Erythroblast (primary cell): ENCODE results near the gene GNPDA2.
A peak's percentile ranks its signal among the peaks of the same experiment; 100 is the strongest.
"Not testable (repeated sequence)": the region's sequence is repeated elsewhere in the genome, so short reads cannot be mapped to it uniquely, and the experiment has no call there.

Experiments
- DNase-seq, 2 experiments: peaks; one replicate each; lab custom pipeline; 2025; lab: John Stamatoyannopoulos, UW
- GATA1 ChIP-seq: IDR thresholded peaks from 2 replicates; pipeline ENCODE4 v1.6.1; 2011; ENCODE audit warnings: low read depth, mild to moderate bottlenecking, control low read depth, low read length, moderate library complexity
- POLR2A ChIP-seq: IDR thresholded peaks from 2 replicates; pipeline ENCODE4 v1.6.1; 2011; ENCODE audit warnings: mild to moderate bottlenecking, low read length

Gene GNPDA2

DNA sequence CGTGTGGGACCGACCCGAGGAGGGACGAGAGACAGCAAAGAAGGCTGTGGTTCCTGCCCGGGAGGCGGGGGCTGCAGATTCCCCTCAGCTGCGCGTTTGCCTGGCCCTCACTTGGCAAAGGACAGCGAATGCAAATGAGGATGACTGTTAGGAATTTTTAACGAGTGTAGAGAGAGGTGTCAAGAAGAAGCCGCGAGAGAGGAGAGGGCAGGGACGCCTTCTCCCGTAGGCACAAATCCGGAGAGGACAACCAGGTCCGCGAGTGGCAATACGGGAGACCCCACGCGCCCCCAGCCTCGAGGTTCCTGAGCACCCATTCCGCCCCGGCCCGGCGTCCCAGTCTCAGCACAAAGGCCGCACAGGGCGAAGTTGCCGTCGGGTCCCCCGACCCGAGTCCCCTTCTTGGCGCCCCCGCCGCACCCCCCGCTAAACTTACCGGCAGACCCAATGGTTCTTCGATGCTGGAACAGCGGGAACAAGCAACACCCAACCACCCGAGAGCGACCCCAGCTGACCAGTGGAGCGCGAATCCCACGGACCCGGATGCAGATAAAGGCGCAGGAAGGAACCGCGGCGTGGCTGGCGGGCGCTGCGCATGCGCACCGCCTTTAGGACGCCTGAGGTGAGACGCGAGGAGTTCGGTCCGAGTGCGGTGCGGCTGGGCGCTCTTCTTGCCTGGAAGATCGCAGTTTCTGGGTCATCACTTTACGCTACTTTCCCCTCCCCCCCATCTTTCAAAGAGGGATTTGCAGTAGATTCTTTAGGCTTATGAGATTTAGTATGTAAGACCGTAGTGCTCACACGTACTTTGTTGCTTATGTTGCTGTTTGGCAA lies at the start of gene GNPDA2:
TSS of gene GNPDA2 (minus strand) at position 519 of the 834 bp plus-strand sequence. CDS start 4,349 bp downstream, outside the sequence.
- DNase-seq = peak; percentile 93
- TF ChIP-seq GATA1 = no peak
- TF ChIP-seq POLR2A = peak; percentile 83

DNA sequence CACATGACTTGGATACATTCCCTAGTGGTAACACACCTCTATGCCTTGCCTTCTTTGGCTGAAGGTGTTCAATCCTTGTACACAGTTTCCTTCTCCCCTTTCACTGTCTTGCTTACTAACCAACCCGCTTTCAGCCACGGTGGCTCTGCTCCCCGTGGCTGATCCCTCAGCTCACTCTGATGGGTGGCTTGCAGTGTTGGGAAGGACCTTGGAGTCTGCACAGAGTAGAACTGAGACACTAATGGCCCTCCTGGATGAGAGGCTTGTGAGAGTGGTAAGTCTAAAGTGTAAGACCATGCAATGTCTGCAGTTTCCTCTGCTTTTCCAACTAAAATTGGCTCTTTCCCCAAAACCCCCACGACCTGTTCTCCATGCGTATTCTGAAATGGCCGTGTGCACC lies 46.0 kb upstream of the GNPDA2 start:
- TF ChIP-seq GATA1 (no peak), POLR2A (no peak)
- DNase-seq = no peak

DNA sequence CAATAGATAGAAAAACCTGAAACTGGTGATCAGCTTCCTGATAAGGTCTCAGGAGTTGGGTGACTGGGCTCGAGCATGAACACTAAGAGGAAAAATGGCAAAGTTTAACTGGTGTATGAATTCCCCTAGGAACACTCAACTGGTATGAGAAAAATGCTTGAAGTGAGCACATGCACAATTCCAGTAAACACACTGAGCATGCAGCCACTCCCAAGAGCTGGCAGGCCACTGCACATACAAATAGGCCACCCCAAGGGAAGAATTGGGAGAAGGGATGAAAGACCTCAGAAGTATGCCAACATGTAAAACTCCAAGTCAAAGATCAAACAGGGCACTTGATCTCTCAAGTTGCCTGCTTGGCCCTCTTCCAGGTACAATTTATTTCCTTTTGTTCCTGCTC lies 45.4 kb upstream of the GNPDA2 start:
- TF ChIP-seq GATA1 = no peak
- no peak for TF ChIP-seq POLR2A
- DNase-seq = no peak

DNA sequence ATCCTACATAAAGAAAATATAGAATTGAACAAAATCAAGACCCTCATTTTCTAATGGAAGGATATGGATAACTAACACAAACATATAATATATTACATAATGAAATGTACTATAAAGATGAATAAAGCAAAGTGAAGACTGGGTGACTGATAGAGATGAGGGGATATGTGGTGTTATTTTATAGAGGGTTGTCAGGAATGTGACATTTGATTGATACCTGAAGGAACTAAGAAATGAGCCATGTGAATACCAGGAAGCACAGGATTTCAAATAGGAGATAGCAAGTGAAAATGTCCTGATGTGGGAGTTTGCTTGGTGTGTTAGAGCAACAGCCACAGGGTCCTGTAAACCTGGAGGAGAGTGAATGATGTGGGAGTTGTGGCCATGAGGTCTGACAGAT lies 40.1 kb upstream of the GNPDA2 start:
- TF ChIP-seq POLR2A (no peak), GATA1 (no peak)

DNA sequence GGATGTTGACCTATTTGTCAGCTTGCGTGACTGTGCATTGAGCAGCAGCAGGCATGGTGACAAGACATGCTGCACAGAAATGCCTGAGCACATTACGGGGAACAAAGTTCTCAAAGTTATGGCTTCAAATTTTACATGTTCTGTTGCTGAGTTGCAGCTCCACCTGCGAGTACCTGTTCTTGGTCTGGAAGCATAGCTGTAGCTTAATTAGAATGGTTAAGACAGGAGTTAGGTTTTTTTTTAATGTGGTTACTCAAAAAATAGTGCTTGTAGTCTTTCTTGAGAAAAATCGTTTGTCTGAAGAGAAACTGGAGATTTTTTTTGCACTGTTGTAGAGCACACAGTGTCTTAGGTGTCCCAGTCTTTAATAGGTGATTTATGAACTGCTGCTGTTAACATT lies 38.8 kb upstream of the GNPDA2 start:
- no peak for DNase-seq
- TF ChIP-seq POLR2A (no peak), GATA1 (no peak)

More for the DNA sequence above, 40.1 kb upstream of the GNPDA2 start:
- no peak for DNase-seq

DNA sequence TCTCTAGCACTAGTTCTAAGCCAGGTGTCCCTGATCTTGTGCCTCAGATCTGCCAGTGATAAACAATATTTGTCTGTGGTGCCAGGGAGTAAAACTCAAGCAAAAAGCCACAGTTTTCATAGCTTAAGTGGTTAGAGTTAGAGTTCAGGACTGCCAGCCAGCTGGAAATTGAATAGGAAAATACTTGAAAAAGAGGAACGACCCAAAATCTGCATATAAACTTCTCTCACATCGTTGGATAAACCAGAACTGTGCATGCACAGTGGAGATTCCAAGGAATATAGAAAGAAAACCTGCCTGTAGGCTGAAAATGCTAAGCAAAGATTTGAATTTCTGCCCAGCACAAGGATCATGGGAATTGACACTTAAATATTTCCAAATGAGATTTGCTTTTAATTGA lies 35.0 kb upstream of the GNPDA2 start:
- no peak for TF ChIP-seq GATA1
- no peak for TF ChIP-seq POLR2A
- no peak for DNase-seq

DNA sequence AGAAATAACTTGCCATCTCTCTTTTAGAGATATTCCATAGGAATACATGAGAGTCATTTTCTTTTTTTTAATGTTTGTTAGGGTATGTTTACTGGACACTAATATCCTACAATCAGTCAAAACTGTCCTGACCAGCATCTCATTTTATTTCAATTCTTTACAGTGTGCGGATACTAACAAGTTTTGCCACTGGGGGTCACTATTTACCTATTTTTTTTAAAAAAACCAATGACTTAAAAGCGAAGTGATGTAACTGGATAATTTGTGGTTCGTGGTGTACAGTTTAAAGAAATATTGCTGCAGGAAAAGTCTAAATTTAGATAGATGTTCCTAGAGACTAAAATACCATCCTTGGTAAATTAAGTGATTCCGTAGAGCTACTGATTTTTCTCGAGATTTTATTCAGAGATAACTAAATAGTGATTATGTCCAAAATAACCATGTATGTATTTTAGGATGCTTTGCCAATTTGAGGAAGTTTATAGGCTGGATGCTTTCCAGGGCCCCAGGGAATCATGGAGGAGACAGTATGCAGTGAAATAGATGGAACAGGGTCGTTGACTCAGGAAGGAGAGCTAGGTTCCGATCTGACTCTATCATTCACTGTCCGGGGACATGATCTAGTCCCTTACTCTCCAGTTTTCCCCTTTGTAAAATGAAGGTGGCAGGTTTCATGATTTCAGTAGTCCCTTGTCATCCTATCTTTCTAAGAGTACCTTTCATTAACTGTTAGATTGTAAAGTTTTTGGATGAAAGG lies 34.0 kb upstream of the GNPDA2 start:
- TF ChIP-seq GATA1 (no peak), POLR2A (no peak)
- DNase-seq = peak; percentile 26 to 53

DNA sequence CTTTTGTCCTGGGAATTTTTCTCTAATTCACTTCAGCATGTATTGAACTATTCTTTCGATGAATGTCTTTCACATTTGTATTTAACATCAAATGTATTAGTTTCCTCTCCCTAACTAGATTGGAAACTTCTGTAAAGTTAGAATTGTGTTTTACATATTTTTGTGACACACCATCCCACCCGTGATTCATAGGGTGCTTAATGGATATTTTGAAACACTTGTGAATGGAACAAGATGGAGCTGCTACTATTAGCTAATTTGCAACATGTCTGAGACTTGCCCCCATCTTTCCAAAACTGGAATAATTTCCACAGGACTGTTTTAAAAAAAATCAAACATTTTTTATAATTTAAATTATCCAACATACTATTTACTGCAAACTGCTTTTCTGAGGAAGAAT lies 30.2 kb upstream of the GNPDA2 start:
- no peak for DNase-seq
- no peak for TF ChIP-seq GATA1
- no peak for TF ChIP-seq POLR2A

DNA sequence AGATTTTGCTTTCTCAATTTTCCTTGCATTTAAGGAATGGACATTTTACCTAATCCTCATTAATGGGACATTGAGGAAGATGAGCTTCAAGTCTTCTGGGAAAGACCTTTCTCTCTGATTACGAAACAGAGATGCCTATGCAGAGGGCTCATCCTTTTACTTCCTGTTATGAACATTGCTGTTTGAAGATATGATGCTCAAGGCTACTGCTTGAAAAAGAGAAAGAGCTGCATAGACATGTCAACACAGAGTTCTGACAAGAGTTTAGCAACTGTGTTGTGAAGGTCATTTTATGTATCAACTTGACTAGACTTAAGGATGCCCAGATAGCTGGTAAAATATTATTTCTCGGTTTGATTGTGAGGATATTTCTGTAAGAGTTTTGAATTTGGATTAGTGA lies 13.8 kb upstream of the GNPDA2 start:
- no peak for DNase-seq
- no peak for TF ChIP-seq GATA1
- TF ChIP-seq POLR2A = no peak

DNA sequence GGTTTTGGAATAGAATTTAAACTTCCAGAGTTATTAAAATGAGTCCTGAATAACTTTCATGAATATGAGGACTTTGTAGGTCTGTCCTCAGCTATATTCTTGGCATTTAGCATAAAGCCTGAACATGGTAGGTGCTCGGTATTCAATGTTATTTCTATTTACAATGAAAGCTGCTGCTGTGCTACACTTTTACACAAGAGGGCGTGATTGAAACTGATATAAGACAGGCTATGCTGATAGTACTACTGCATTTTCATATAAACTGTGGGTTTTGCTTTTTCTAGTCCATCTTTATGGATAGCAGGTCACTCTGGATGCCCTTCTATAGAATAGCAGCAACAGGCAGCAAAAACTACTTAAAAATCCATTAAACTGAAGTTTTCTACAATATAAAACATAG lies 12.3 kb upstream of the GNPDA2 start:
- TF ChIP-seq GATA1 = no peak
- TF ChIP-seq POLR2A = no peak

DNA sequence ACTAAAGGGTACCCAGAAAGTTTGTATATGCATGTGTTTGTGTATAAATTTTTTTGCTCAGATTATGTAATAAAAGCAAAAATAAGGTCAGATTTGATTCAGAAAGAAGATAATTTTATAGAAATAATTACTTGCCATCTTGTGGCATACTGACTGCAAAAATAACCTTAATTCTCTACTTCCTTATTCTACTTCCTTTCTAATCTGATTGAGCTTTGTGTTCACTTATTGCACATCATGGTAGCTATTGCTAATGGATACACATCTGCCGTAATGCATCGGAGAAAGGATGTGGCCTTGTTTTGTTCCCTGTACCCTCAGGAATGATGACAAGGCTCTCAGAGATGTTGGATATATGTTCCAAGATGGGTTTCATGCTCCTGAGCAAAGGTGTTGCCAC lies 10.5 kb upstream of the GNPDA2 start:
- DNase-seq = no peak
- TF ChIP-seq GATA1 = no peak
- TF ChIP-seq POLR2A = no peak

More for the DNA sequence above, 12.3 kb upstream of the GNPDA2 start:
- no peak for DNase-seq

DNA sequence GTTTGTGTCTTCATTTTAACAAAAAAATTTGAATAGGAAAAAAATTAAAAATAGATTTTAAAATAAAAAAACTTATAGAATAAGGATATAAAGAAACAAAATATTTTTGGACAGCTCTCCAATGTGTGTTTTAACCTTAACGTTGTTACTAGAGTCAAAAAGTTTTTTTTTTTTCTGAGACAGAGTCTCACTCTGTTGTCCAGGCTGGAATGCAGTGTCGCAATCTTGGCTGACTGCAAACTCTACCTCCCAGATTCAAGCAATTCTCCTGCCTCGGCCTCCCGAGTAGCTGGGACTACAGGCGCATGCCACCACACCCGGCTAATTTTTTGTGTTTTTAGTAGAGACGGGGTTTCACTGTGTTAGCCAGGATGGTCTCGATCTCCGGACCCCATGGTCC lies 2.3 kb upstream of the GNPDA2 start:
- DNase-seq = not testable (repeated sequence)

DNA sequence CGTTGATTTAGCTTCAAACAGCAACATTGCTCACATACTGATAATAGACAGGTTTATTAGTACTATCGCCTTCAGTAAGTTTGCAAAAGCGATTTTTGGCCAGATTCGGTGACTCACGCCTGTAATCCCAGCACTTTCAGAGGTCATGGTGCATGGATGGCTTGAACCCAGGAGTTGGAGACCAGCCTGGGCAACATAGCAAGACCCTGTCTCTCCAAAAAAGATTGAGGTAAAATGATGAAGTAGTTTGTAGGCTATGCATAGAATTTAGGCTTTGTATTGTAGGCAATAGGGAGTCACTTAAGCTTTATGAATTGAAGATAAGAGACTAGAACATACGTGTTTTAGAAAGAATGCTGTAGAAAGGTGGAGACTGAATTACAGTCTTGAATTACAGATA lies 1.1 kb upstream of the GNPDA2 start:
- TF ChIP-seq GATA1 (no peak), POLR2A (no peak)
- no peak for DNase-seq

DNA sequence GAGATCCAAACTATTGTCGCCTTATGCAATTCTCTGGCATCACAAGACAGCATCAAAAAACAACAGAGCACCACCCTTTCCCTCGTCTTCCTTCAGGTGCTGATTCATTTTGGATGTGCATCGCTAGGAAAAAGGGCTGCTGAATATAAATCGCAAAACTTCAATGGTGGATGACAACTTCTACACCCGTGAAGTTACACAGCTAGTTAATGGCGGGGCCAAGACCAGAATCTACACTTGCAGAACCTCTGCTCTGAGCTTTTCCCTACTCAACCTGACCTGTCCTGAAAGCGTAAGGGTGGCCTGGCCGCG lies 674 bp downstream of the GNPDA2 start:
- TF ChIP-seq POLR2A (no peak), GATA1 (no peak)
- no peak for DNase-seq
